VCaP (cell line): ENCODE results near the gene KIFC1.
A peak's percentile ranks its signal among the peaks of the same experiment; 100 is the strongest.

ENCODE experiments used
- H3K27ac ChIP-seq: fragments of 450-650 bp; 2 replicates; pipeline ENCODE4 v1.5.1; 2017
- CTCF ChIP-seq: fragments of 450-650 bp; conservative IDR thresholded peaks from 2 replicates; pipeline ENCODE4 v1.5.1; 2017; ENCODE audit warnings: mild to moderate bottlenecking, moderate library complexity

Gene KIFC1

GRCh38 chr6:33429750-33430052 lies 38.1 kb downstream of the KIFC1 start:
- TF ChIP-seq CTCF: no peak
- H3K27ac ChIP-seq: peak overlapping the region; percentile 92

- no peak for TF ChIP-seq CTCF
- H3K27ac ChIP-seq: 0 out of 2 replicates have a peak overlapping the region, but pooled peaks have one; percentile 0
Measured at GRCh38 chr6:33430334-33430733, 38.7 kb downstream of the KIFC1 start.

- H3K27ac ChIP-seq: no peak overlapping the region
- no peak for TF ChIP-seq CTCF
Measured at GRCh38 chr6:33430991-33431879, 39.6 kb downstream of the KIFC1 start.

GRCh38 chr6:33431880-33432541 lies 40.4 kb downstream of the KIFC1 start:
- TF ChIP-seq CTCF: no peak
- H3K27ac ChIP-seq: no peak overlapping the region

- TF ChIP-seq CTCF: no peak
- H3K27ac ChIP-seq: no peak overlapping the region
Measured at GRCh38 chr6:33432546-33432945, 40.9 kb downstream of the KIFC1 start.

- no peak overlapping the region for H3K27ac ChIP-seq
- no peak for TF ChIP-seq CTCF
Measured at GRCh38 chr6:33433001-33433543, 41.4 kb downstream of the KIFC1 start.

GRCh38 chr6:33433544-33434191 lies 42.0 kb downstream of the KIFC1 start:
- H3K27ac ChIP-seq: no peak overlapping the region
- TF ChIP-seq CTCF: no peak
